Tibial artery (tissue), 4 donors: Measurements from ENCODE around the gene RAPGEF1.

Source experiments
- DNase-seq, 2 donors: peaks; one replicate each; pipeline ENCODE4 v3.0.0-alpha.2; 2019
- H3K27ac ChIP-seq, 2 donors: fragments of 200-600 bp; sonication (generic) in 1 of 2; 1 replicate in 1 of 2; 2 replicates in 1 of 2; pipeline ENCODE4 v1.5.1; 2018 to 2019; ENCODE audit warnings: mild to moderate bottlenecking in 1 of 2
- H3K27me3 ChIP-seq, 2 donors: fragments of 200-600 bp; sonication (generic) in 1 of 2; one replicate each; pipeline versions ENCODE4 v1.5.1 to v1.6.0; 2016 to 2019
- H3K36me3 ChIP-seq, 3 donors: fragments of 200-600 bp; sonication (generic) in 2 of 3; one replicate each; pipeline ENCODE4 v1.5.1; 2016 to 2019; ENCODE audit warnings: mild to moderate bottlenecking in 2 of 3
- H3K4me1 ChIP-seq, 4 donors: fragments of 200-600 bp; sonication (generic) in 2 of 4; 1 replicate in 3 of 4; 2 replicates in 1 of 4; pipeline ENCODE4 v1.5.1; 2016 to 2019
- H3K4me3 ChIP-seq, 2 donors: fragments of 200-600 bp; sonication (generic) in 1 of 2; 1 replicate in 1 of 2; 2 replicates in 1 of 2; pipeline ENCODE4 v1.5.1; 2018 to 2019; ENCODE audit warnings: mild to moderate bottlenecking in 2 of 2
- H3K9me3 ChIP-seq, 3 donors: fragments of 200-600 bp; sonication (generic) in 1 of 3; one replicate each; pipeline ENCODE4 v1.5.1; 2016 to 2019
- CTCF ChIP-seq, 2 experiments: fragments of 200-600 bp in 1 of 2; fragments of 450-650 bp in 1 of 2; IDR thresholded peaks; one replicate each; pipeline ENCODE4 v1.5.1; 2017 to 2019; ENCODE audit warnings: antibody characterized with exemption in 2 of 2, mild to moderate bottlenecking in 1 of 2, moderate library complexity in 1 of 2
- intact Hi-C: fragments of 100-400 bp; cut with DNase I; formaldehyde crosslinking; loops from one replicate; pipeline ENCODE4 v1.15.0; 2023; ENCODE audit warnings: low total_unique reads

Gene RAPGEF1

GRCh38 chr9:131528886-131529505 is 210.9 kb downstream of the RAPGEF1 start:
- no peak overlapping the region for H3K4me3 ChIP-seq
- H3K36me3 ChIP-seq: peaks cover 34 to 58% (median 57%) of the 10 kb centered on the region in 3 donors
- DNase-seq: no peak
- intact Hi-C loops: no loop called here
- H3K9me3 ChIP-seq: no peaks in the 10 kb centered on the region
- no peaks in the 10 kb centered on the region for H3K27me3 ChIP-seq
- H3K4me1 ChIP-seq: peaks cover 0 to 17% (median 13%) of the 10 kb centered on the region in 4 donors
- no peak overlapping the region for H3K27ac ChIP-seq
- no peak for TF ChIP-seq CTCF (IDR thresholded peaks at IDR 0.05)

DNA sequence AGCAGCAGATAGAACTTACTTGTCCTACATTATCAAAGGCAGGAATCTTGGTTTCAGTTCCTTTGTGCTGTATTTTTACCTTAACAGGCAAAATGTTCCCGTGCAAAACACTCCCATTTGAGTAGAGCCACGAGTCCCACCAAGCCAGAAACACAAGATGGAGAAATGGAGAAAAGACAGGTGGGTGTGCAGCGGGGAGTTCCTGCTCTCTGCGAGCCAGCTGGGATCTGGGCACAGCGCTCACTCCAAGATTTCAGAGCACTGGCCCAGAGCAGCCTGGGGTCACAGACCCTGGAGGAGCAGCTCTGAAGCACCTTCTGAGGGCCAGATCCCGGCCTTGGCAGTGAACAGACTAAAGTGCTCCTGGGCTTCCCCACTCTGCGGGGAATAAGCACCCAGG is 211.7 kb downstream of the RAPGEF1 start:
- H3K9me3 ChIP-seq: no peaks in the 10 kb centered on the region
- H3K4me3 ChIP-seq: no peak overlapping the region
- intact Hi-C loops: no loop called here
- no peaks in the 10 kb centered on the region for H3K27me3 ChIP-seq
- H3K27ac ChIP-seq: no peak overlapping the region
- H3K4me1 ChIP-seq: peaks cover 0 to 17% (median 13%) of the 10 kb centered on the region in 4 donors
- TF ChIP-seq CTCF (IDR thresholded peaks at IDR 0.05): no peak
- no peak for DNase-seq
- peaks cover 42 to 66% (median 65%) of the 10 kb centered on the region in 3 donors for H3K36me3 ChIP-seq
